Lung (tissue), 12 donors: ENCODE results near the gene CTSE. TPM values are rescaled to one million over a fixed set of nuclear protein-coding genes. Genes with fewer than 3 reads are reported as not detected.

ENCODE experiments used
- ATAC-seq: fragments of 200-7000 bp; cut with Tn5 transposase; one replicate; pipeline ENCODE4 v1.9.1; 2020; ENCODE audit warnings: moderate number of reproducible peaks; ENCODE audit not compliant: insufficient read depth, low FRiP score
- DNase-seq, 3 donors: peaks; one replicate each; pipeline ENCODE4 v3.0.0-alpha.2; 2013 to 2017
- H3K27ac ChIP-seq, 2 donors: one replicate each; pipeline ENCODE4 v1.5.1; 2013; ENCODE audit warnings: mild to moderate bottlenecking in 2 of 2, moderate library complexity in 2 of 2, control low read depth in 1 of 2, inconsistent platforms in 1 of 2, low read depth in 1 of 2, low read length in 1 of 2
- H3K27me3 ChIP-seq, 3 donors: one replicate each; pipeline ENCODE4 v1.5.1; 2013; ENCODE audit warnings: low read length in 2 of 3; ENCODE audit not compliant: control insufficient read depth in 3 of 3, insufficient read depth in 3 of 3
- H3K36me3 ChIP-seq, 4 donors: one replicate each; pipeline ENCODE4 v1.5.1; 2013; ENCODE audit warnings: low read length in 4 of 4, mild to moderate bottlenecking in 1 of 4, moderate library complexity in 1 of 4; ENCODE audit not compliant: control insufficient read depth in 4 of 4, insufficient read depth in 4 of 4
- H3K4me1 ChIP-seq, 5 donors: one replicate each; pipeline ENCODE4 v1.5.1; 2013; ENCODE audit warnings: low read length in 5 of 5, mild to moderate bottlenecking in 2 of 5, moderate library complexity in 1 of 5; ENCODE audit not compliant: control insufficient read depth in 5 of 5, insufficient read depth in 5 of 5
- H3K4me3 ChIP-seq: one replicate; pipeline ENCODE4 v1.5.1; 2013; ENCODE audit warnings: mild to moderate bottlenecking, control low read depth, moderate library complexity
- H3K9ac ChIP-seq, 2 donors: one replicate each; pipeline ENCODE4 v1.5.1; 2013; ENCODE audit warnings: low read length in 2 of 2, control low read depth in 1 of 2; ENCODE audit not compliant: insufficient read depth in 1 of 2
- H3K9me3 ChIP-seq, 4 donors: one replicate each; pipeline ENCODE4 v1.5.1; 2013; ENCODE audit warnings: low read length in 3 of 4, mild to moderate bottlenecking in 1 of 4, moderate library complexity in 1 of 4; ENCODE audit not compliant: control insufficient read depth in 4 of 4, insufficient read depth in 3 of 4
- WGBS, 2 donors: extraction: QIAGEN DNeasy Blood & Tissue Kit; methylation state at CpG; one replicate each; pipeline ENCODE4 v1.1.7; 2013; 5-methylcytosine and 5-hydroxymethylcytosine counted together
- polyA plus RNA-seq, 2 donors: library from polyadenylated mRNA; stranded (reverse); fragments of 200-250 nt; gene quantifications; one replicate each; pipeline ENCODE4 v1.2.1, GENCODE V29; 2013
- total RNA-seq, 2 donors: library from RNA; depleted of rRNA in 1 of 2; stranded (reverse); fragments of >200 nt in 1 of 2; gene quantifications; one replicate each; pipeline ENCODE4 v1.2.1, GENCODE V29; 2014 to 2021
- TF ChIP-seq, protein P1 (sequence below): IDR thresholded peaks from 2 replicates; pipeline ENCODE4 v1.5.1; 2012; ENCODE audit warnings: mild to moderate bottlenecking; ENCODE audit errors: control extremely low read depth, extremely low read depth
- donor health status: control.
- donor health status: control.
- donor health status: Bipolar disorder and iron deficiency.
- donor health status: healthy.
- donor health status: DM: yes; HTN: yes; CAD: no.

The CTSE gene
- total and polyA plus RNA-seq, 4 donors: 14.6 to 189 (median 95.7) TPM

DNA sequence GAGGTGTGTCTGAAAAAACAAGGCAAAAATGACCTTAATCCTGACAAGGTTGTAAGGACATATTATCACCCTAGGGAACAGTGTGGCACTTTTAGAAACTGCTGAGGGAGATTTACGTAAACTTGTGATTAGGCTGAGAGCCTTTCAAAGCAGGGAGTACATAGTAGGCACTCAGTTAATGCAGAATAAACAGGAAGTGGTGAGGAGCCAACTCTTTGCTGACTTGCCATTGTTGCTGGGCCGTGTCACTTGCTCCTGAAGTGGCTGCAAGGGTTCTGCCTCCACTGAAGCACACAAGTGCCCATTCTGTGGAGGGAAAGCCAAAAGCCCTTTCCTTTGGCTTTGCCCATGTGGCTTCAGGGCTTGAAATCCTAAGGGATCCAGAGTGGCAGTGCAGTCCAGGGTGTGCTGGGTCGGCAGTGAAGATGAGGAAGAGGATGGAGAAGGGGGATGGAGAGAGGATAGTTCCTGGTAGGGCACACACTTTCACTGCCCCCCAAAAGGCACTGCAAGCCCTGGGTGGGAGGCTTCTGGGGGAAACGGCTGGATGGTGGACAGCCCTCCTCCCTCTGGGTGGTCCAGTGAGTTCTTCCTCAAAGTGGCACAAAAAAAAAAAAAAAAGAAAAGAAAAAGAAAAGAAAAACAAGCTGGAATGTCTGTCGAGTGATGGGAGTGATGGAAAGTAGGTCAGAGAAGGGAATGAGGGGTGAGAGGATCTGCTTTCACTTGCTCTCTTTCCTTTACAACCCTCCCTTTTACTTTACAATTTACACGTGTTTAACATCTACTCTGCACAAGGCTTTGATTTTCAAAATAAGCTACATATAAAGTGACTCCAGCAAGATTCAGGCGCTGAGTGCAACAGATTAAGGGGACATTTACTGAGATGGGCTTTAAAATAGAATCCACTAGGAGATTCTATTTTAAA is 15.6 kb upstream of the CTSE start:
- 38% methylated on average over 7 of the region's 7 CpGs for WGBS, 2 donors
- TF ChIP-seq, protein P1, sequence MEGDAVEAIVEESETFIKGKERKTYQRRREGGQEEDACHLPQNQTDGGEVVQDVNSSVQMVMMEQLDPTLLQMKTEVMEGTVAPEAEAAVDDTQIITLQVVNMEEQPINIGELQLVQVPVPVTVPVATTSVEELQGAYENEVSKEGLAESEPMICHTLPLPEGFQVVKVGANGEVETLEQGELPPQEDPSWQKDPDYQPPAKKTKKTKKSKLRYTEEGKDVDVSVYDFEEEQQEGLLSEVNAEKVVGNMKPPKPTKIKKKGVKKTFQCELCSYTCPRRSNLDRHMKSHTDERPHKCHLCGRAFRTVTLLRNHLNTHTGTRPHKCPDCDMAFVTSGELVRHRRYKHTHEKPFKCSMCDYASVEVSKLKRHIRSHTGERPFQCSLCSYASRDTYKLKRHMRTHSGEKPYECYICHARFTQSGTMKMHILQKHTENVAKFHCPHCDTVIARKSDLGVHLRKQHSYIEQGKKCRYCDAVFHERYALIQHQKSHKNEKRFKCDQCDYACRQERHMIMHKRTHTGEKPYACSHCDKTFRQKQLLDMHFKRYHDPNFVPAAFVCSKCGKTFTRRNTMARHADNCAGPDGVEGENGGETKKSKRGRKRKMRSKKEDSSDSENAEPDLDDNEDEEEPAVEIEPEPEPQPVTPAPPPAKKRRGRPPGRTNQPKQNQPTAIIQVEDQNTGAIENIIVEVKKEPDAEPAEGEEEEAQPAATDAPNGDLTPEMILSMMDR: no peak
- no peak overlapping the region for H3K4me3 ChIP-seq
- no peak overlapping the region for H3K27ac ChIP-seq
- no peaks in the 10 kb centered on the region for H3K36me3 ChIP-seq
- ATAC-seq (no peak), DNase-seq (no peak)
- no peaks in the 10 kb centered on the region for H3K9me3 ChIP-seq
- peaks cover 0 to 4% (median 0%) of the 10 kb centered on the region in 5 donors for H3K4me1 ChIP-seq
- peaks cover 0 to 2% (median 0%) of the 10 kb centered on the region in 3 donors for H3K27me3 ChIP-seq
- H3K9ac ChIP-seq: no peak overlapping the region

DNA sequence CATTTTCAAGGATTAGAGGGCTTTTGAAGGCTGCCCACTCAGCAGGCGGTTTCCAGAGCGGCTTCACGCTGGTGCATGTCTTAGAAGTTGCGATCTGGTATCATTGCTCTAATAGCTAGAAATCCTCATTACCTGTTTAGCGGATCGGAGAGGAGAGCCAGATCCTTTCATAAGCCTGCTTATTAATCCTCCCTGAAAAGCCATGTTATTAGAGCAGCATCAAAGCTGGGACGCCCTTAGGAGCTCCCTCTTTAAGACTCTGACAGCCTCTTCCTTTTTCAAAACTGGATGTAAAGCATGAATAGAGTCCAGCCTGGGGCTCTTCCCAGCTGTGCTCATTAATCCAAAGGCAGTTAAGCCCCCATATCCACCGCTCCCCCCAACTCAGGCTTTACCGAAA is 13.9 kb upstream of the CTSE start:
- Histone ChIP-seq H3K9ac (no peak overlapping the region), H3K36me3 (no peaks in the 10 kb centered on the region), H3K27ac (no peak overlapping the region), H3K4me1 (peaks cover 0 to 4% (median 0%) of the 10 kb centered on the region in 5 donors), H3K9me3 (no peaks in the 10 kb centered on the region), H3K4me3 (no peak overlapping the region), H3K27me3 (peaks cover 0 to 2% (median 0%) of the 10 kb centered on the region in 3 donors)
- WGBS, 2 donors: 85 to 92% methylated on average over 9 of the region's 9 CpGs
- TF ChIP-seq, protein P1: no peak
- no peak for ATAC-seq
- DNase-seq: no peak

DNA sequence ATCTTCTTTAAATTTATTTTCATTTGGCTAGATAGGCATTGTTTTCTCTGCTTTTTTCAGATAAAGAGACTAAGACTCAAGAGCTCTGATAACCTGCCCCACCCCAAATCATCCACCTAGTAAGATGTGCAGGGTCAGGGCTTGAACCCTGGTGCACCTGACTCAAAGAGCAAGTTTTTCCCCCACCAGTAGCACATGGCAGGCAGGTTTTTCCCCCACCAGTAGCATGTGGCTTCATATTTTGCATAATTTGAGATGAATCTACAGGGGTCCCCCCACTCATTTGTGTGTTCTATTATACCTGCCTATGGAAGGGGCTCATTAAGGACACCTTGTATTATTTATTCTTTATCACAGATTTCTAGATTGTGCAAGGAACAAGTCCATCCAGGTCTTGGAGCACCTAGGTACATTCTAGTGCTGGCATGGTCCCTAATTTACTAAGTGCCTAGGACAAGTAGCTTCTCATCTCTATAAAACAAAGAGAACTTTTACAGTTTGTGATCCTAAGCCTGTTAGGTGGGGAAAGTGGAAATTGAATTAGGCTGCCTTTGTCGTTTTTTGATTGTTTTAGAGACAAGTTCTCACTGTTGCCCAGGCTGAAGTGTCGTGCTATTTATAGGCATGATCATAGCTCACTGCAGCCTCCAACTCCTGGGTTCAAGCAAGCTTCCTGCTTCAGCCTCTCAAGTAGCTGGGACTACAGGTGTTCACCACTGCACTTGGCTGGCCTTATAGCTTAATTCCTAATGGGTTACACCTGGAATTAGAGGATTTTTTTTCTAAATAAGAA is 13.2 kb upstream of the CTSE start:
- ATAC-seq (no peak), DNase-seq (peak in 1 of 3 donors; percentile 13)
- Histone ChIP-seq H3K4me3 (no peak overlapping the region), H3K36me3 (no peaks in the 10 kb centered on the region), H3K27me3 (peaks cover 0 to 2% (median 0%) of the 10 kb centered on the region in 3 donors), H3K9ac (no peak overlapping the region), H3K27ac (no peak overlapping the region), H3K9me3 (no peaks in the 10 kb centered on the region), H3K4me1 (peaks cover 0 to 4% (median 0%) of the 10 kb centered on the region in 5 donors)
- WGBS, 2 donors: 11 to 22% methylated on average over 2 of the region's 2 CpGs
- TF ChIP-seq, protein P1: no peak
